Posterior vena cava (tissue), 2 donors: ENCODE data around the gene ZNF613. TPM values are rescaled to one million over a fixed set of nuclear protein-coding genes. Genes with fewer than 3 reads are reported as not detected.
"Not testable (repeated sequence)": the region's sequence is repeated elsewhere in the genome, so short reads cannot be mapped to it uniquely, and the experiment has no call there.

Experiments used
- DNase-seq: peaks from one replicate; pipeline ENCODE4 v3.0.0-alpha.2; 2020; ENCODE audit warnings: low spot score
- intact Hi-C, 2 donors: fragments of 100-400 bp; cut with DNase I; formaldehyde crosslinking; loops; one replicate each; pipeline versions ENCODE4 v1.14.1 to v1.14.2; 2022 to 2023
- long read RNA-seq, 2 donors: library from polyadenylated mRNA; unstranded; transcript quantifications; one replicate each; pipeline ENCODE4 v2.0.0, GENCODE V29; 2020 to 2021
- total RNA-seq, 2 donors: library from RNA; stranded (reverse); fragmentation: NEBNext Ultra II Directional; extraction: Animal tissue kit (Norgen Biotek cat#: 25700); gene quantifications; one replicate each; pipeline ENCODE4 v1.2.1, GENCODE V29; 2021
- donor health status: DM: yes; HTN: yes; CAD: no.
- donor health status: DM: yes; HTN: yes; CAD: no.

The ZNF613 gene
- 1 to 10 TPM; 6.7 to 7.0 TPM for total RNA-seq
- long read RNA-seq, donor 1, partial matches to known transcripts = 0 of 1 reads
- long read RNA-seq, donor 1, other reads (novel, unspliced or antisense) = 0 of 1 reads
- long read RNA-seq, donor 2, transcript ZNF613-201 (6 exons, 3,419 nt) = major isoform, 5 of 18 reads
- long read RNA-seq, donor 2, partial matches to known transcripts = 1 of 18 reads
- long read RNA-seq, donor 2, other reads (novel, unspliced or antisense) = 9 of 18 reads

GRCh38 chr19:51926784-51927741, at the start of gene ZNF613:
Gene ZNF613, plus strand, starts transcription at chr19:51927472. Its CDS starts 8,749 bp downstream, at chr19:51936221.
- intact Hi-C loops = loop anchor here in 1 of 2 donors (1.0 kb wide), 1 partner anchor 39 kb away; no protein-coding TSS in a partner anchor
- peak; percentile 95 for DNase-seq

- DNase-seq = no peak
- intact Hi-C loops = no loop called here
Observed at GRCh38 chr19:51882518-51882917, 44.8 kb upstream of the ZNF613 start.

- no peak for DNase-seq
- intact Hi-C loops = no loop called here
Observed at GRCh38 chr19:51884713-51885112, 42.6 kb upstream of the ZNF613 start.

GRCh38 chr19:51887522-51888498, 39.5 kb upstream of the ZNF613 start, which contains the start of gene ZNF577:
Gene ZNF577, minus strand, starts transcription at chr19:51887951. Its CDS starts 7,569 bp downstream, at chr19:51880382.
- intact Hi-C loops = loop anchor here in 1 of 2 donors (1.0 kb wide), 1 partner anchor 38 kb away; no protein-coding TSS in a partner anchor
- peak; percentile 96 for DNase-seq

- intact Hi-C loops = no loop called here
- DNase-seq = no peak
Observed at GRCh38 chr19:51889934-51890333, 37.3 kb upstream of the ZNF613 start.

- no peak for DNase-seq
- intact Hi-C loops = no loop called here
Observed at GRCh38 chr19:51891193-51891747, 36.0 kb upstream of the ZNF613 start.

- DNase-seq = no peak
- intact Hi-C loops = loop anchor here in 1 of 2 donors (1.0 kb wide), 1 partner anchor 46 kb away; no protein-coding TSS in a partner anchor
Observed at GRCh38 chr19:51901860-51902259, 25.4 kb upstream of the ZNF613 start.

GRCh38 chr19:51903192-51903591, 24.1 kb upstream of the ZNF613 start:
- no peak for DNase-seq
- intact Hi-C loops = no loop called here

- peak; percentile 96 for DNase-seq
- intact Hi-C loops = no loop called here
Observed at GRCh38 chr19:51904331-51905165, 22.7 kb upstream of the ZNF613 start, which contains the start of gene ZNF649. Gene ZNF649, minus strand, starts transcription at chr19:51905017. Its CDS starts 4,910 bp downstream, at chr19:51900107.

- no peak for DNase-seq
- intact Hi-C loops = no loop called here
Observed at GRCh38 chr19:51905206-51905605, 22.1 kb upstream of the ZNF613 start.

GRCh38 chr19:51905639-51906038, 21.6 kb upstream of the ZNF613 start:
- intact Hi-C loops = not testable (repeated sequence)

GRCh38 chr19:51906108-51906507, 21.2 kb upstream of the ZNF613 start:
- intact Hi-C loops = not testable (repeated sequence)

More at GRCh38 chr19:51905639-51906038, 21.6 kb upstream of the ZNF613 start:
- not testable (repeated sequence) for DNase-seq

GRCh38 chr19:51907981-51908380, 19.3 kb upstream of the ZNF613 start:
- DNase-seq, intact Hi-C loops: not testable (repeated sequence)

More at GRCh38 chr19:51906108-51906507, 21.2 kb upstream of the ZNF613 start:
- DNase-seq = not testable (repeated sequence)

GRCh38 chr19:51915324-51915867, 11.9 kb upstream of the ZNF613 start:
- intact Hi-C loops = no loop called here
- DNase-seq = no peak

GRCh38 chr19:51916167-51916566, 11.1 kb upstream of the ZNF613 start:
- DNase-seq = no peak
- intact Hi-C loops = no loop called here

- DNase-seq = no peak
- intact Hi-C loops = no loop called here
Observed at GRCh38 chr19:51919606-51920005, 7.7 kb upstream of the ZNF613 start.

GRCh38 chr19:51921949-51922348, 5.3 kb upstream of the ZNF613 start:
- DNase-seq = no peak
- intact Hi-C loops = no loop called here
